ENCODE measurements around the gene GGPS1.
"Not testable (repeated sequence)": the region's sequence is repeated elsewhere in the genome, so short reads cannot be mapped to it uniquely, and the experiment has no call there.

The GGPS1 gene

GRCh38 chr1:235307158-235308124, 20.9 kb upstream of the GGPS1 start:
- no peak for DNase-seq

- DNase-seq: not testable (repeated sequence)
Measured at GRCh38 chr1:235309206-235309605, 19.2 kb upstream of the GGPS1 start.

GRCh38 chr1:235313262-235313661, 15.1 kb upstream of the GGPS1 start:
- DNase-seq: no peak

- no peak for DNase-seq
Measured at GRCh38 chr1:235313931-235314678, 14.3 kb upstream of the GGPS1 start.

GRCh38 chr1:235315173-235315572, 13.2 kb upstream of the GGPS1 start:
- no peak for DNase-seq

- DNase-seq: no peak
Measured at GRCh38 chr1:235315735-235316134, 12.6 kb upstream of the GGPS1 start.

- DNase-seq: peak; percentile 79
Measured at GRCh38 chr1:235317168-235317567, 11.2 kb upstream of the GGPS1 start.

GRCh38 chr1:235319255-235319654, 9.1 kb upstream of the GGPS1 start:
- no peak for DNase-seq

GRCh38 chr1:235320521-235321179, 7.7 kb upstream of the GGPS1 start:
- DNase-seq: no peak

- no peak for DNase-seq
Measured at GRCh38 chr1:235324296-235324695, 4.1 kb upstream of the GGPS1 start.

GRCh38 chr1:235325139-235325538, 3.2 kb upstream of the GGPS1 start:
- no peak for DNase-seq

- no peak for DNase-seq
Measured at GRCh38 chr1:235325854-235326253, 2.5 kb upstream of the GGPS1 start.

- peak; percentile 65 for DNase-seq
Measured at GRCh38 chr1:235326719-235327558, 1.4 kb upstream of the GGPS1 start.

- peak; percentile 44 for DNase-seq
Measured at GRCh38 chr1:235327559-235328270, 655 bp upstream of the GGPS1 start, which contains the start of gene ARID4B. Gene ARID4B (minus strand): TSS chr1:235328179. CDS start chr1:235326919, 1,260 bp downstream.

- DNase-seq: peak; percentile 64
Measured at GRCh38 chr1:235329139-235329902, 951 bp downstream of the GGPS1 start.

- DNase-seq: no peak
Measured at GRCh38 chr1:235330918-235331285, 2.5 kb downstream of the GGPS1 start.

GRCh38 chr1:235331401-235331800, 3.0 kb downstream of the GGPS1 start:
- DNase-seq: peak; percentile 49

GRCh38 chr1:235336903-235337302, 8.5 kb downstream of the GGPS1 start:
- DNase-seq: peak; percentile 43

- DNase-seq: no peak
Measured at GRCh38 chr1:235339746-235340145, 11.4 kb downstream of the GGPS1 start.

GRCh38 chr1:235341334-235341733, 13.0 kb downstream of the GGPS1 start:
- no peak for DNase-seq

GRCh38 chr1:235342039-235342438, 13.7 kb downstream of the GGPS1 start:
- no peak for DNase-seq

Measured in suppressor macrophage treated with lipopolysaccharide for 4 hours (primary cell).